ENCODE measurements around the gene CCDC190.
"Not testable (repeated sequence)": the region's sequence is repeated elsewhere in the genome, so short reads cannot be mapped to it uniquely, and the experiment has no call there.

The CCDC190 gene

GRCh38 chr1:162832470-162832869 lies 28.5 kb downstream of the CCDC190 start:
- DNase-seq (ENCODE audit: low spot score), result no peak

GRCh38 chr1:162829268-162829667 lies 31.7 kb downstream of the CCDC190 start:
- no peak for DNase-seq (ENCODE audit: low spot score)

GRCh38 chr1:162823771-162824525 lies 37.0 kb downstream of the CCDC190 start:
- no peak for DNase-seq (ENCODE audit: low spot score)

GRCh38 chr1:162823231-162823630 lies 37.7 kb downstream of the CCDC190 start:
- DNase-seq (ENCODE audit: low spot score), result peak; percentile 18

GRCh38 chr1:162822391-162823200 lies 38.4 kb downstream of the CCDC190 start:
- DNase-seq (ENCODE audit: low spot score), result no peak

- not testable (repeated sequence) for DNase-seq (ENCODE audit: low spot score)
These were observed 42.3 kb downstream of the CCDC190 start for GRCh38 chr1:162818666-162819065.

- not testable (repeated sequence) for DNase-seq (ENCODE audit: low spot score)
These were observed 42.8 kb downstream of the CCDC190 start for GRCh38 chr1:162818136-162818535.

GRCh38 chr1:162812357-162812756 lies 48.6 kb downstream of the CCDC190 start:
- DNase-seq (ENCODE audit: low spot score), result not testable (repeated sequence)

GRCh38 chr1:162807503-162807902 lies 53.5 kb downstream of the CCDC190 start:
- not testable (repeated sequence) for DNase-seq (ENCODE audit: low spot score)

Data from CD4-positive, alpha-beta T cell treated with Interleukin-2 at 100 ng/mL for 4 hours (primary cell).